ENCODE measurements around the gene UNC5C.

The UNC5C gene

GRCh38 chr4:95217197-95217596, 331.6 kb downstream of the UNC5C start:
- DNase-seq (ENCODE audit: low read depth in 2 of 2) = no peak

- DNase-seq (ENCODE audit: low read depth in 2 of 2) = no peak
Measured at GRCh38 chr4:95216636-95217035, 332.1 kb downstream of the UNC5C start.

GRCh38 chr4:95215991-95216605, 332.7 kb downstream of the UNC5C start:
- no peak for DNase-seq (ENCODE audit: low read depth in 2 of 2)

- DNase-seq (ENCODE audit: low read depth in 2 of 2) = no peak
Measured at GRCh38 chr4:95215043-95215442, 333.7 kb downstream of the UNC5C start.

- no peak for DNase-seq (ENCODE audit: low read depth in 2 of 2)
Measured at GRCh38 chr4:95214408-95214807, 334.4 kb downstream of the UNC5C start.

- DNase-seq (ENCODE audit: low read depth in 2 of 2) = no peak
Measured at GRCh38 chr4:95213366-95213765, 335.4 kb downstream of the UNC5C start.

- no peak for DNase-seq (ENCODE audit: low read depth in 2 of 2)
Measured at GRCh38 chr4:95212692-95213091, 336.1 kb downstream of the UNC5C start.

GRCh38 chr4:95209927-95210326, 338.8 kb downstream of the UNC5C start:
- DNase-seq (ENCODE audit: low read depth in 2 of 2) = no peak

- DNase-seq (ENCODE audit: low read depth in 2 of 2) = no peak
Measured at GRCh38 chr4:95204873-95205272, 343.9 kb downstream of the UNC5C start.

- no peak for DNase-seq (ENCODE audit: low read depth in 2 of 2)
Measured at GRCh38 chr4:95204267-95204844, 344.4 kb downstream of the UNC5C start.

- DNase-seq (ENCODE audit: low read depth in 2 of 2) = no peak
Measured at GRCh38 chr4:95198961-95199360, 349.8 kb downstream of the UNC5C start.

GRCh38 chr4:95197353-95197752, 351.4 kb downstream of the UNC5C start:
- DNase-seq (ENCODE audit: low read depth in 2 of 2) = no peak

GRCh38 chr4:95193391-95194224, 355.2 kb downstream of the UNC5C start:
- DNase-seq (ENCODE audit: low read depth in 2 of 2) = no peak

- DNase-seq (ENCODE audit: low read depth in 2 of 2) = no peak
Measured at GRCh38 chr4:95191537-95191936, 357.2 kb downstream of the UNC5C start.

GRCh38 chr4:95190751-95191436, 357.9 kb downstream of the UNC5C start:
- no peak for DNase-seq (ENCODE audit: low read depth in 2 of 2)

GRCh38 chr4:95188701-95189370, 359.9 kb downstream of the UNC5C start:
- DNase-seq (ENCODE audit: low read depth in 2 of 2) = no peak

- DNase-seq (ENCODE audit: low read depth in 2 of 2) = no peak
Measured at GRCh38 chr4:95186666-95187065, 362.1 kb downstream of the UNC5C start.

- DNase-seq (ENCODE audit: low read depth in 2 of 2) = no peak
Measured at GRCh38 chr4:95183656-95184408, 364.9 kb downstream of the UNC5C start.

GRCh38 chr4:95181996-95182306, 366.8 kb downstream of the UNC5C start:
- DNase-seq (ENCODE audit: low read depth in 2 of 2) = no peak

- no peak for DNase-seq (ENCODE audit: low read depth in 2 of 2)
Measured at GRCh38 chr4:95181243-95181995, 367.4 kb downstream of the UNC5C start.

All from activated CD4-positive, alpha-beta T cell treated with anti-CD3 and anti-CD28 coated beads for 24 hours (primary cell).